ENCODE results near the gene NTN1.
"Not testable (repeated sequence)": the region's sequence is repeated elsewhere in the genome, so short reads cannot be mapped to it uniquely, and the experiment has no call there.

The NTN1 gene
- 0.15 to 0.61 reads per million in 2 donors for total RNA-seq

GRCh38 chr17:9021158-9021991, at the start of gene NTN1:
NTN1 (plus strand) TSS chr17:9021510; CDS start chr17:9022374, 864 bp downstream.
- peak; percentile 31 for DNase-seq

DNA sequence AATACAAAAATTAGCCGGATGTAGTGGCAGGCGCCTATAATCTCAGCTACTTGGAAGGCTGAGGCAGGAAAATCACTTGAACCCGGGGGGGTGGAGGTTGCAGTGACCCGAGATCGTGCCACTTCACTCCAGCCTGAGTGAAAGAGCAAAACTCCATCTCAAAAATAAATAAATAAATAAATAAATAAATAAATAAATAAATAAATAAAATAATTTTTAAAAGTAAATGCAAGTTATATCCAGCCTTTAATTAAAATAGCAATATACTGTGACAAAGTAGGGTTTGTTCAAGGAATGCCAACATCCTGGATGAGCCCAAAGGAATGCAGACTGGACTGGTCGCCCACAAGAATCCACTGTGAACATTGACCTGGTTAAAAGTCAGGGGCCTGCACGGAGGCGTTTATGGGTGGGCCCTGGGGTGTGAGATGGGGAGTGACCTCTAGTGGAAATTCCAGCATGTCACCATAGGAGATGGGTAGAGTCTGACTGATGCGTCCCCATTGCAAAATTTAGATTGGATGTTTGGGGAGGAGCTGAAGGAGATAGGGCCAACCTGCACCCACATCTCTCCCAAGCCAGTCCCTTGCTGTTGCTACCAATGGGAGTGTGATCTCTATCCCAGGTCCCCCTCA, 46.1 kb upstream of the NTN1 start:
- DNase-seq: no peak

DNA sequence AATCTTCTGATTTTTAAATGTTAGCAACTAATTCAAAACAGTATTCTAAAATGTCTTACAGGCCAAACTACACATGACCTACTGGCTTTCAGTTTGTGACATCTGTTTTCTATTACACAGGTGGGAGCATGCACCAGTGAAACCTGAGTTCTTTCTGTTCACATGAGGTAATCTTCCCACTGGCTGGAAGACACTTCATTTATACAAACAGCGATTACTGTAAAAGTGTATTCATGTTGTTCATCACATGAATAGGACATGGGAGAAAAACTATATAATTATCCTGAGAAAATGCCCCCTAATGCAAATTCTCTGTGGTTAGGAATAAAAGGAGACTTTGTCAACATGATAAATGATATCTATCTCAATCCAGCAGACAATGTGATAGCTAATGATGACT, 44.7 kb upstream of the NTN1 start:
- no peak for DNase-seq

DNA sequence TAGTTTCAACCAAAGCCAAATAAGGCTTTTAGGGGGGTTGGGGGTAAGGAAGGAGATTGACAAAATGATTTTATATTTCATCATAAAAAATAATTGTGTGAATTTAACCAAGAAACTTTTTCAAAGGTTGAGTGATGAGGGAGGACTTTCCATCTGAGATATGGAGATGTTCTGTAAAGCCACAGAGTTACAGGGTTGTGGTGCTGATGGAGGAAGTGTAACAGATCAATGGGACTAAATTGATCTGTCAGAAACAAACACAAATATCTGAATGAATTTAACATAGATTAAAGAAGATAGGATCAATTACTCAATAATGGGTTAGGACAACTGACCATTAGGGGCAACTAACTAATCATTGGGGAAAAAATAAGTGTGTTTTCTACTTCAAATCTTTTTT, 41.6 kb upstream of the NTN1 start:
- no peak for DNase-seq

DNA sequence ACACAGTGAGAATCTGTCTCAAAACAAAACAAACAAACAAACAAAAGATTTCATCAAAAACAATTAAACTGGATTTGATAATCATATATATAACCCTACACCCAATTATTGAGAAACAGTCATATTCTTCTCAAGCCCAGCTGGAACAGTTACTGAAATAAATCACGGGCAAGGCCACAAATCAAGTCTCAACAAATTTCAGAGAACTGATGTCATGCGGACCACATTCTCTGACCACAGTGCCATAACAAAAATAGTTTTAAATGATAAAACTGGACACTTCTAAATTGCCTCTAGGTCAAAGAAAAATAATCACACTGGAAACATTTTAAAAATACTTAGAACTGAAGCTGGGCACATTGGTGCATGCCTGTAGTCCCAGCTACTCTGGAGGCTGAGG, 39.9 kb upstream of the NTN1 start:
- no peak for DNase-seq

- not testable (repeated sequence) for DNase-seq
These were observed 37.1 kb upstream of the NTN1 start for GRCh38 chr17:8984225-8984624.

DNA sequence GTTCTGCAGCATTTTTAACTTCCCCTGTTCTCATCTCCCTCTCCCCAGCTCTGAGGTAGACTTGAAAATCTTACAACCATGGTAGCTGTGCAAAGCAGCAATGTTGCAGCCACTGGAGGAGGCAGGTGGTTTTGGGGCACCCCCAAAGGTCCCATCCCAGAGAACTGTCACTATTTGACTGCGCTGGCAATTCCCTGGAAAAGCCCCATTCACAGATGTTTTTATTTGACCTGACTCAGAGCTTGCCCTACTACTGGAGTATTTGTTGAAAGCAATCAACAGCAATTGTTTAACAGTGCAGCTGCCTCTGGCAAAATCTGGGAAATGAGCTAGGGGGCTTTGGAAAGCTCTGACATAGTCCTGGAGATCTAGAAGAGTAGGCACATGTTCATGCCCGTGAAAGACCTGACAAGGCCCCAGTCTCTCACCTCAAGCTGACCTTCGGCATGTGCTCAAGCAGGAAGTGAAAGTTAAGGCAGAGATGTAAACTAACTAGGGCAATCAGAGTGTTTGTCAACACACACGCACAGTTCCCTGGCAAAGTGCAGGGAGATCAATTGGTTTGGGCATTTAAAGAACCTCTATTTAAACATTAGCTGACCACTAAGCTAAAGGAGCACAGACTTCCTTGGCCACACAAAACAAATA, 36.1 kb upstream of the NTN1 start:
- no peak for DNase-seq

- no peak for DNase-seq
These were observed 35.0 kb upstream of the NTN1 start for GRCh38 chr17:8986295-8986694.

- not testable (repeated sequence) for DNase-seq
These were observed 32.9 kb upstream of the NTN1 start for GRCh38 chr17:8988263-8988935.

GRCh38 chr17:8991514-8992285, 29.6 kb upstream of the NTN1 start:
- DNase-seq: no peak

DNA sequence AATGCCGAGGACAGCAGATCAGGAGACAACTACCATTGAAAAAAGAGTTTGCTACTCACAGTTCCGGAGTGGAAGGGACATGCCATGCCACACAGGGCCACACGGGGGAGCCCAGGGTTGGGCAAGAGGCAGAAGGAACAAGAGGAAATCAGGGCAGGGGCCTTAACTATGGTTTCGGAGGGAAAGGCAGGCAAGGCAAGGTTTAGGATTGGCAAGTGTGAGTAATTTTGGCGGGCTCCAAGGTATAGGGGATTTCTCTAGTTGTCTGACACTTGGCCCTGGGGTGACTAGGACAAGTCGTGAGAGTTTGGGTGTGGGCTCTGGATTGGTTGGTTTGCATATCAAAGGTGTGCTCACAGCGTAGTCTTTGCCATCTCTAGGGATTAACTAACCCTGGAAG, 27.0 kb upstream of the NTN1 start:
- no peak for DNase-seq

GRCh38 chr17:8995711-8996110, 25.6 kb upstream of the NTN1 start:
- DNase-seq: no peak

DNA sequence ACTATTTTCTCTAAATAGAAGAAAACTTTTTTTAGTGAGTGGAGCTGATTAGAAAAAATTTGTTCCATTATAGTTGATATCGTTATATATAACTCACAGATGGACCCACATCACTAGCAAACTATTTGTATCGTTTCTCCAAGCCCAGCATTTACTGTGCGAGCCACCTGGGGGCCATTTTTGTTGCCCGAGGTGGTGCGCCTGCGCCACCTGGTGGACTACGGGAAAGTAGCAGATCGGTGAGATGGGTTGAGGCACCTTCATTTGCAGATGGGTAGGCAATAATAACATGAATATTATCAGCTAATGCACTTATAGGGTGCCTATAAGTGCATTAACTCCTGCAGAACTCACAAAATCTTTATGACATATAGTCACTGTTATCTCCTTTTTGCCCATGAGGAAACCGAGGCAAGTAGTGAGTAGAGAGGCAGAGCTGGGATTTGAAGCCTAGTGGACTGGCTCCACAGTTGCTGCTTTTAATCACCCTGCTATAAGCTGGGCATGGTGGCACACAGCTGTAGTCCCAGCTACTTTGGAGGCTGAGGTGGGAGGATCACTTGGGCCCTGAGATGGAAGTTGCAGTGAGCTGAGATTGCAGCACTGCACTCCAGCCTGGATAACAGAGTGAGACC, 23.2 kb upstream of the NTN1 start:
- DNase-seq: peak; percentile 50

DNA sequence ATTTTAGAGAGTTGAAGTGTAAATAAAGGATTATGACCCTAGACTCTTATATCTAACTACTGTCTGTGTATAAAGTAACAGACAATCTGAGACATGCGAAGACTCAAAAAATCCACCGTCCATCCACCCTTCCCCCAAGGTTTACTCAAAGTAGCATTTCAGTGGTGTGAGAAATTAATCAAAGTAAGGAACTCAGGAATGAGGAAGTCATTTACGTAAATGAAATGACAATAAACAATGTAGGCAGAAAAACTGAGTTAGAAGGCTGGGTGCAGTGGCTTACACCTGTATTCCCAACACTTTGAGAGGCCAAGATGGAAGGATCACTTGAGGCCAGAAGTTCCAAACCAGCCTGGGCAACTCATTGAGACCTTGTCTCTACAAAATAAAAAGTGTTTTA, 19.8 kb upstream of the NTN1 start:
- no peak for DNase-seq

DNA sequence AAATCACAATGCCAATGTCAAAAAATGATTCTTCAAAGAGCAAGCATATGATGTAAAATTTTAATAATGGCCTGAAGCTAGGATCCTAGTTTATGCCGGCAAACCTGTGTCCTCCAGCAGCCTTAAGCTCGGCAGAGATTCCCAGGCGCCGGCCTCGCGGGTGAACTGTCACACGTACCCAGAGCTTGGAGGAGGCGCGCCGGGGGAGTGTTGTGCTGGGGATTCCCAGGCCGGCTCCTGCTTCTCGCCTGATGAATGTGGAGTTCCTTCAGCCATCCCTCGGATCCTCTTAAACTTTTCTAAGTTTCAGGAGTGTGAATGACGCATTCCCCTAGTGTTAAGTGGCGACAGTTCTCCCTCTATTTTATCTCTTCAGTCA, 19.1 kb upstream of the NTN1 start:
- no peak for DNase-seq

GRCh38 chr17:9002606-9003354, 18.5 kb upstream of the NTN1 start:
- DNase-seq: no peak

DNA sequence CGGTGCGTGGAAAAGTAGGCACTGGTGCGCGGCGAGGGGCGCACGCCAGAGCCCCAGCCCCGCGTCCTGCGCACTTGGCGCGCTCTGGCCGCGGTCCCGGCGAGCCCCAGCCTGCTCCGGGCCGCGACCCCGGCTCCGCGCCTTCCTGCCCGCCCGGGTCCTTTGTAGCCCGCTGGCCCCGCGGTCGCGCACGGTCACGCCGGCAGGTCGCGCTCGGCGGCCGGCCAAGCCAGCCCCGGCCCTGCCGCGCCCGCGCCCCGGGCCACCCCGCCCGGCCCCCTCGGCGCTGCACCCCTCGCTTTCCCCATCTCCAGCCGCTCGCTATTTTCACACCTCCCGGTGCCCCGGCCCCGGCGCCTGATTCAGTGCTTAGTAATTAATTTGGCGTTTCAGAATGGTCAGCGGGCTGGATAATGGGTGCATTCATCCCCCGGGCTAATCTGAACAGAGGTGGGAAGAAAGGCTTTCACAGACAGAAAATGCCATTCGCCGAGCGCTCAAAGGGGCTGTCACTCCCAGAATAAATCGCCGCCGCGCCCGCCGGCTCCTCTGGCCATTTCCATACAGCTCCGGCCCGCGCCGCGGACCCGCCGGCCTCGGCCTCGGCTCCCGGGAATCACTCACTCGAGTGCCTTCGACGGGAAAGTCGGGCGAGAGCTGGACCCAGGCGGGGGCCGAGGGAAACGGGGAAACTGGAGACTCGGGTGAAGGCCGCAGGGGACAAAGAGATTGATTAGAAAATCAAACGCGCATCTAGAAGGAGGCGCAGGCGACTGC, 17.8 kb upstream of the NTN1 start:
- no peak for DNase-seq

- DNase-seq: no peak
These were observed 17.0 kb upstream of the NTN1 start for GRCh38 chr17:9004132-9004960.

- DNase-seq: no peak
These were observed 16.4 kb upstream of the NTN1 start for GRCh38 chr17:9004961-9005285.
